IMR-90 (cell line): ENCODE measurements around the gene SAFB2. TPM values are rescaled to one million over a fixed set of nuclear protein-coding genes. Genes with fewer than 3 reads are reported as not detected.

ENCODE experiments used
- ATAC-seq: fragments of 200-7000 bp; cut with Tn5 transposase; 2 replicates; pipeline ENCODE4 v1.9.1; 2020; ENCODE audit warnings: low read depth, mild to moderate bottlenecking, moderate library complexity
- BruUV-seq: library from RNA; stranded (reverse); fragments of 400-500 nt; replicated peaks from 2 replicates; lab custom pipeline; 2021; lab: Mats Ljungman, UMichigan
- CTCF ChIA-PET: fragments of 300-600 bp; formaldehyde crosslinking; extraction: SDS; loops from one replicate; lab custom pipeline; 2021; ENCODE audit warnings: antibody characterized with exemption; lab: Yijun Ruan, JAX
- POLR2A ChIA-PET: fragments of 300-600 bp; sonication (Branson Sonifier 250); formaldehyde crosslinking; loops from one replicate; lab custom pipeline; 2022; ENCODE audit warnings: antibody characterized with exemption; ENCODE audit not compliant: unreplicated experiment; lab: Charles Lee
- DNase-seq: peaks from one replicate; pipeline ENCODE4 v3.0.0; 2013
- H2AFZ ChIP-seq: replicated peaks from 2 replicates; pipeline ENCODE3; 2013; ENCODE audit warnings: low read length, mild to moderate bottlenecking; ENCODE audit not compliant: poor library complexity
- H2AK5ac ChIP-seq: 2 replicates; pipeline ENCODE4 v1.6.1; 2013; ENCODE audit warnings: low read depth, low read length, inconsistent platforms
- H2AK9ac ChIP-seq: replicated peaks from 2 replicates; pipeline ENCODE3; 2013; ENCODE audit warnings: mild to moderate bottlenecking, low read depth, low read length, moderate library complexity; ENCODE audit not compliant: poor library complexity
- H2BK120ac ChIP-seq: 2 replicates; pipeline ENCODE4 v1.6.1; 2013; ENCODE audit warnings: low read depth, low read length, inconsistent platforms
- H2BK15ac ChIP-seq: 3 replicates; pipeline ENCODE4 v1.6.1; 2013; ENCODE audit warnings: low read depth, low read length, inconsistent platforms
- H2BK20ac ChIP-seq: 2 replicates; pipeline ENCODE4 v1.6.1; 2013; ENCODE audit warnings: low read depth, mild to moderate bottlenecking, inconsistent platforms, low read length, moderate library complexity
- H2BK5ac ChIP-seq: 2 replicates; pipeline ENCODE4 v1.6.1; 2013; ENCODE audit warnings: mild to moderate bottlenecking, low read depth, low read length, inconsistent platforms; ENCODE audit not compliant: poor library complexity, severe bottlenecking
- H3K14ac ChIP-seq: replicated peaks from 2 replicates; pipeline ENCODE4 v1.6.1; 2013; ENCODE audit warnings: low read depth, low read length, inconsistent platforms
- H3K18ac ChIP-seq: 2 replicates; pipeline ENCODE4 v1.6.1; 2013; ENCODE audit warnings: low read depth, low read length, control low read depth
- H3K23ac ChIP-seq: 2 replicates; pipeline ENCODE4 v1.6.1; 2013; ENCODE audit warnings: low read depth, low read length, inconsistent platforms
- H3K27ac ChIP-seq: 2 replicates; pipeline ENCODE4 v1.5.1; 2013; ENCODE audit warnings: mild to moderate bottlenecking, control low read depth, low read length; ENCODE audit not compliant: insufficient read depth
- H3K27me3 ChIP-seq: 2 replicates; pipeline ENCODE4 v1.6.1; 2013; ENCODE audit warnings: low read length; ENCODE audit not compliant: control insufficient read depth, insufficient read depth
- H3K36me3 ChIP-seq: 2 replicates; pipeline ENCODE4 v1.6.1; 2013; ENCODE audit warnings: low read length, mixed read lengths; ENCODE audit not compliant: control insufficient read depth, insufficient read depth
- H3K4ac ChIP-seq: 2 replicates; pipeline ENCODE4 v1.6.1; 2013; ENCODE audit warnings: low read depth, low read length, inconsistent platforms
- H3K4me1 ChIP-seq: 2 replicates; pipeline ENCODE4 v1.6.1; 2013; ENCODE audit warnings: low read length, mixed read lengths; ENCODE audit not compliant: control insufficient read depth, insufficient read depth
- H3K4me2 ChIP-seq: 2 replicates; pipeline ENCODE4 v1.6.1; 2013; ENCODE audit warnings: low read depth, mild to moderate bottlenecking, control low read depth, low read length, moderate library complexity
- H3K4me3 ChIP-seq: 2 replicates; pipeline ENCODE4 v1.5.1; 2013; ENCODE audit warnings: low read depth, mild to moderate bottlenecking, control low read depth, low read length, moderate library complexity; ENCODE audit not compliant: insufficient read depth
- H3K56ac ChIP-seq: 2 replicates; pipeline ENCODE4 v1.6.1; 2013; ENCODE audit warnings: low read length, inconsistent platforms; ENCODE audit not compliant: insufficient read depth; ENCODE audit errors: extremely low read depth
- H3K79me1 ChIP-seq, 2 experiments: 2 replicates each; pipeline ENCODE4 v1.6.1; 2013; ENCODE audit warnings: low read length in 2 of 2, inconsistent platforms in 1 of 2, low read depth in 1 of 2
- H3K9ac ChIP-seq: 2 replicates; pipeline ENCODE4 v1.6.1; 2013; ENCODE audit warnings: low read depth, low read length, control low read depth
- H3K9me1 ChIP-seq: 2 replicates; pipeline ENCODE4 v1.6.1; 2013; ENCODE audit warnings: low read length, inconsistent platforms; ENCODE audit not compliant: insufficient read depth
- H3K9me3 ChIP-seq: 2 replicates; pipeline ENCODE4 v1.6.1; 2013; ENCODE audit warnings: low read length; ENCODE audit not compliant: control insufficient read depth, insufficient read depth
- H4K20me1 ChIP-seq: 2 replicates; pipeline ENCODE4 v1.6.1; 2013; ENCODE audit warnings: low read length, inconsistent platforms; ENCODE audit not compliant: insufficient read depth
- H4K5ac ChIP-seq: 2 replicates; pipeline ENCODE4 v1.6.1; 2013; ENCODE audit warnings: mild to moderate bottlenecking, low read depth, low read length, control low read depth
- H4K8ac ChIP-seq, 2 experiments: 2 replicates each; pipeline ENCODE4 v1.6.1; 2013; ENCODE audit warnings: low read depth in 2 of 2, low read length in 2 of 2, control low read depth in 1 of 2, inconsistent platforms in 1 of 2
- H4K91ac ChIP-seq: 2 replicates; pipeline ENCODE4 v1.6.1; 2013; ENCODE audit warnings: low read depth, low read length, inconsistent platforms; ENCODE audit not compliant: insufficient read depth
- FOS ChIP-seq: fragments of 150-350 bp; IDR thresholded peaks from 2 replicates; pipeline ENCODE4 v1.6.1; 2016; ENCODE audit warnings: low read depth, low read length
- MAZ ChIP-seq: IDR thresholded peaks from 2 replicates; pipeline ENCODE4 v1.6.1; 2012; ENCODE audit warnings: low read depth, mild to moderate bottlenecking, low read length, improper control_type of control experiment, moderate library complexity, borderline replicate concordance
- WGBS, 2 experiments: methylation state at CpG; one replicate each; pipeline versions ENCODE4 v1.1.5 to v1.1.7; 2013; ENCODE audit warnings: missing lambda C conversion rate in 2 of 2; ENCODE audit not compliant: insufficient read length in 1 of 2; ENCODE audit errors: extremely low coverage in 2 of 2; 5-methylcytosine and 5-hydroxymethylcytosine counted together
- dilution Hi-C: fragments of 300-500 bp; cut with HindIII; formaldehyde crosslinking; loops from one replicate; pipeline ENCODE4 v1.14.3; 2018; ENCODE audit warnings: low sequenced_read_pairs; ENCODE audit not compliant: unreplicated experiment
- in situ Hi-C: fragments of 300-500 bp; cut with MboI; formaldehyde crosslinking; loops from 3 replicates; pipeline ENCODE4 v1.14.3; 2019; ENCODE audit warnings: low sequenced_read_pairs, inconsistent platforms, mixed read lengths
- intact Hi-C: fragments of 100-400 bp; cut with micrococcal nuclease; formaldehyde crosslinking; loops from 2 replicates; pipeline ENCODE4 v1.10.0; 2022
- polyA plus RNA-seq, 3 experiments: library from polyadenylated mRNA; depleted of rRNA; stranded (reverse); fragments of >200 nt; gene quantifications; 2 replicates each; pipeline ENCODE4 v1.2.3, GENCODE V29; 2012; ENCODE audit warnings: low replicate concordance in 1 of 3
- total RNA-seq: library from RNA; depleted of rRNA; stranded (reverse); fragments of >200 nt; gene quantifications from 2 replicates; pipeline ENCODE4 v1.2.3, GENCODE V29; 2012

The SAFB2 gene
- total and polyA plus RNA-seq, 2 of the 4 experiments (the other 2 are of a cell fraction) = 11.8 to 26.2 TPM

- H3K4me3 ChIP-seq = no peak overlapping the region
- no peak for ATAC-seq
Observed at GRCh38 chr19:5632657-5633056, 10.1 kb upstream of the SAFB2 start.

More at GRCh38 chr19:5632657-5633056, 10.1 kb upstream of the SAFB2 start:
- Histone ChIP-seq H3K79me1 (peaks cover 6 to 71% of the 10 kb centered on the region in 2 experiments; a peak in 3 of 4 replicates), H3K56ac (no peak overlapping the region), H3K4me1 (peaks cover 16% of the 10 kb centered on the region), H3K18ac (no peak overlapping the region), H3K23ac (0 out of 2 replicates have a peak overlapping the region, but pooled peaks have one; percentile 24), H2BK5ac (no peak overlapping the region), H3K9me3 (no peaks in the 10 kb centered on the region), H3K36me3 (peaks cover 16% of the 10 kb centered on the region), H3K4ac (no peak overlapping the region), H2AK9ac (no peak overlapping the region), H4K8ac (no peak overlapping the region), H3K27me3 (no peaks in the 10 kb centered on the region), H4K91ac (no peak overlapping the region), H3K4me2 (no peak overlapping the region), H3K27ac (peak overlapping the region; percentile 15; the same call in 1 of the 2 replicates), H4K5ac (no peak overlapping the region), H2BK15ac (no peak overlapping the region), H3K14ac (no peak overlapping the region), H2BK120ac (no peak overlapping the region), H3K9ac (no peak overlapping the region), H2AK5ac (no peak overlapping the region), H3K9me1 (peaks cover 12% of the 10 kb centered on the region), H2AFZ (no peak overlapping the region), H4K20me1 (peaks cover 92% of the 10 kb centered on the region), H2BK20ac (no peak overlapping the region)
- TF ChIP-seq FOS (no peak), MAZ (no peak)
- CTCF ChIA-PET = no interaction called here
- BruUV-seq = no TSS peak
- DNase-seq = no peak
- dilution Hi-C loops = no loop called here
- WGBS, 2 experiments = 100% methylated on average over 1 of the region's 5 CpGs; no CpG with 5 or more reads in 1 of the 2 experiments
- in situ Hi-C loops = no loop called here
- intact Hi-C loops = no loop called here
- POLR2A ChIA-PET = no interaction called here
